KOPT-K1 (cell line): ENCODE data around the gene DOCK11.

Source experiments
- H3K27ac ChIP-seq: fragments of 200-600 bp; sonication (generic); 2 replicates; pipeline ENCODE4 v1.5.1; 2016; ENCODE audit warnings: antibody characterized with exemption, mild to moderate bottlenecking, low read depth, low read length; ENCODE audit not compliant: poor library complexity, severe bottlenecking
- H3K36me3 ChIP-seq: fragments of 200-600 bp; sonication (generic); 2 replicates; pipeline ENCODE4 v1.5.1; 2017; ENCODE audit warnings: antibody characterized with exemption, mild to moderate bottlenecking, low read length, moderate library complexity; ENCODE audit not compliant: insufficient read depth
- H3K9me3 ChIP-seq: fragments of 200-600 bp; sonication (generic); 2 replicates; pipeline ENCODE4 v1.5.1; 2017; ENCODE audit warnings: antibody characterized with exemption, low read length, mild to moderate bottlenecking; ENCODE audit not compliant: insufficient read depth, poor library complexity, severe bottlenecking

Gene DOCK11

GRCh38 chrX:118513120-118513898 is 17.7 kb downstream of the DOCK11 start:
- no peak overlapping the region for H3K27ac ChIP-seq
- H3K36me3 ChIP-seq: 0 out of 2 replicates have a peak, but pooled peaks cover 3% of the 10 kb centered on the region
- H3K9me3 ChIP-seq: no peaks in the 10 kb centered on the region

- H3K27ac ChIP-seq: no peak overlapping the region
- no peaks in the 10 kb centered on the region for H3K9me3 ChIP-seq
- H3K36me3 ChIP-seq: 0 out of 2 replicates have a peak, but pooled peaks cover 2% of the 10 kb centered on the region
Measured at GRCh38 chrX:118519411-118520215, 24.0 kb downstream of the DOCK11 start.

- no peak overlapping the region for H3K27ac ChIP-seq
Measured at GRCh38 chrX:118520216-118521206, 24.9 kb downstream of the DOCK11 start.

GRCh38 chrX:118521435-118521834 is 25.8 kb downstream of the DOCK11 start:
- H3K9me3 ChIP-seq: no peaks in the 10 kb centered on the region

More at GRCh38 chrX:118520216-118521206, 24.9 kb downstream of the DOCK11 start:
- Histone ChIP-seq H3K36me3 (no peaks in the 10 kb centered on the region), H3K9me3 (no peaks in the 10 kb centered on the region)

GRCh38 chrX:118522230-118522926 is 26.8 kb downstream of the DOCK11 start:
- Histone ChIP-seq H3K36me3 (no peaks in the 10 kb centered on the region), H3K9me3 (no peaks in the 10 kb centered on the region), H3K27ac (no peak overlapping the region)

More at GRCh38 chrX:118521435-118521834, 25.8 kb downstream of the DOCK11 start:
- Histone ChIP-seq H3K27ac (no peak overlapping the region), H3K36me3 (no peaks in the 10 kb centered on the region)

GRCh38 chrX:118523920-118524319 is 28.3 kb downstream of the DOCK11 start:
- H3K36me3 ChIP-seq: no peaks in the 10 kb centered on the region
- no peaks in the 10 kb centered on the region for H3K9me3 ChIP-seq
- no peak overlapping the region for H3K27ac ChIP-seq

- H3K27ac ChIP-seq: no peak overlapping the region
- no peaks in the 10 kb centered on the region for H3K9me3 ChIP-seq
- no peaks in the 10 kb centered on the region for H3K36me3 ChIP-seq
Measured at GRCh38 chrX:118524344-118524743, 28.7 kb downstream of the DOCK11 start.

- Histone ChIP-seq H3K36me3 (no peaks in the 10 kb centered on the region), H3K9me3 (no peaks in the 10 kb centered on the region), H3K27ac (no peak overlapping the region)
Measured at GRCh38 chrX:118525174-118525730, 29.6 kb downstream of the DOCK11 start.

- Histone ChIP-seq H3K27ac (no peak overlapping the region), H3K36me3 (no peaks in the 10 kb centered on the region), H3K9me3 (no peaks in the 10 kb centered on the region)
Measured at GRCh38 chrX:118526149-118526548, 30.5 kb downstream of the DOCK11 start.

GRCh38 chrX:118528071-118528737 is 32.6 kb downstream of the DOCK11 start:
- no peaks in the 10 kb centered on the region for H3K36me3 ChIP-seq
- no peaks in the 10 kb centered on the region for H3K9me3 ChIP-seq
- H3K27ac ChIP-seq: peak overlapping the region; percentile 89

GRCh38 chrX:118530219-118530911 is 34.8 kb downstream of the DOCK11 start:
- Histone ChIP-seq H3K9me3 (no peaks in the 10 kb centered on the region), H3K36me3 (no peaks in the 10 kb centered on the region), H3K27ac (no peak overlapping the region)

GRCh38 chrX:118534716-118535493 is 39.3 kb downstream of the DOCK11 start:
- Histone ChIP-seq H3K27ac (no peak overlapping the region), H3K9me3 (no peaks in the 10 kb centered on the region), H3K36me3 (no peaks in the 10 kb centered on the region)
